GM18858 (cell line): ENCODE results near the gene ITGB3.
"Not testable (repeated sequence)": the region's sequence is repeated elsewhere in the genome, so short reads cannot be mapped to it uniquely, and the experiment has no call there.

ENCODE experiments used
- ATAC-seq: cut with Tn5 transposase; IDR thresholded peaks from one replicate; pipeline ENCODE4 v1.9.1; 2021; ENCODE audit not compliant: unreplicated experiment

ITGB3 gene

DNA sequence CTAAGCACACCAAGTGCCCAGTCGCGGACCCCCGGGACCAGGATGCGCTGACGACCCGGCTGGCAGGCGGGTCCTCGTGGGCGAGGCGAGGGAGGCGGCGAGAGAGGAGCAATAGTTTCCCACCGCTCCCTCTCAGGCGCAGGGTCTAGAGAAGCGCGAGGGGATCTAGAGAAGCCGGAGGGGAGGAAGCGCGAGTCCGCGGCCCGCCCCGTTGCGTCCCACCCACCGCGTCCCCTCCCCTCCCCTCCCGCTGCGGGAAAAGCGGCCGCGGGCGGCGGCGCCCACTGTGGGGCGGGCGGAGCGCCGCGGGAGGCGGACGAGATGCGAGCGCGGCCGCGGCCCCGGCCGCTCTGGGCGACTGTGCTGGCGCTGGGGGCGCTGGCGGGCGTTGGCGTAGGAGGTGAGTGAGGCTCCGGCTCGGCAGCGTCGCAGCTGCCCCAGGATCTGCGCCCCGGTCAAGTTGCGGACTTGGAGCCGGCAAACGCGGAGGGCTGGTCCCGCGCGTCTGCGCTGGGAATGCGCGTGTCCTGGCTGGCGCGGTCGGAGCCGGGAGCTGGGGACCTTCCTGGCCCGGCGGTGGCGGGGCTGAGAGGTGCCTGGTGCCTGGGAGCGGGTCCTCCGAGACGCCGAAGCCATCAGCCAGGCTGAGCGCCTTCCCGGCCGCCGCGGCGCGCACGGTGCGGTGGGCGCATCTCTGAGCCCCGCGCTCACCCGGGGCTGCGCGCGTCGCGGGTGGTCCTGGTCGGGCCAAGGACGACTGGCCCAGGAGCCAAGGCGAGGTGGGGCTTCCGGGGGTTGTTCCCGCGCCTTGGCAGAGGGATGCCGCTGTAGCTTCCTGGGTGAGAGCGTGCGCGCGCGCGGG is at the start of gene ITGB3:
Gene ITGB3 (plus strand): TSS at position 287 of the 862 bp plus-strand sequence. CDS start 35 bp downstream, at position 322.
- no peak for ATAC-seq

DNA sequence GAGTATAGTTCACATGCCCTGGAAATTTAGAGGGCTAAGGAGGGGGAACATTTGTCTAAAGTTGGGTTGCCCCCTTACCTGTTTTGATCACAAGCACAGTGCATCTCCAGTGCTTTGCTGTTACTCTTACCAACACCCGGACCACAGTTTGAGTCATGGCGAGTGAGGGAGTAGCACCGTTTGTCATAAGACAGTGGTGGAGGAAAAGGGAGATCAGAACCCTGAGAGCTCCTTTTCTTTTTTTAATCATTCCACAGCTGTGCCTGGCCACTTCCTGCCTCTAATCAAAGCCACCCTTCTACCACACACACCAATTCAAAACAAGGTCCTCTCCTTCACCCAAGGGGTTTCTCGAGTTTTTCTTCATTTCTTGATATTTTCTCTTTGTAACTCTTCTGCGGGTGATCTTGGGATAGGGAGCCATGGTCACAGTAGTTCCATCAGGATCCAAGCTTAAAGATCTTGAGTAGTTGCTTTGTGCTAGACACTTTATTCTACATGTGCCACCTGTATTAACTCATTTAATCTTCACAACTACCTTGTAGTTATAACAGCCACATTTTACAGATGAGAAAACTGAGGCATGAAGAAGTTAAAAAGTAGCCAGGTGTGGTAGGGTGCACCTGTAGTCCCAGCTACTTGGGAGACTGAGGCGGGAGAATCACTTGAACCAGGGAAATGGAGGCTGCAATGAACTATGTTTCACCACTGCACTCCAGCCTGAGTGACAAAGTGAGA is 49.5 kb upstream of the ITGB3 start:
- no peak for ATAC-seq

DNA sequence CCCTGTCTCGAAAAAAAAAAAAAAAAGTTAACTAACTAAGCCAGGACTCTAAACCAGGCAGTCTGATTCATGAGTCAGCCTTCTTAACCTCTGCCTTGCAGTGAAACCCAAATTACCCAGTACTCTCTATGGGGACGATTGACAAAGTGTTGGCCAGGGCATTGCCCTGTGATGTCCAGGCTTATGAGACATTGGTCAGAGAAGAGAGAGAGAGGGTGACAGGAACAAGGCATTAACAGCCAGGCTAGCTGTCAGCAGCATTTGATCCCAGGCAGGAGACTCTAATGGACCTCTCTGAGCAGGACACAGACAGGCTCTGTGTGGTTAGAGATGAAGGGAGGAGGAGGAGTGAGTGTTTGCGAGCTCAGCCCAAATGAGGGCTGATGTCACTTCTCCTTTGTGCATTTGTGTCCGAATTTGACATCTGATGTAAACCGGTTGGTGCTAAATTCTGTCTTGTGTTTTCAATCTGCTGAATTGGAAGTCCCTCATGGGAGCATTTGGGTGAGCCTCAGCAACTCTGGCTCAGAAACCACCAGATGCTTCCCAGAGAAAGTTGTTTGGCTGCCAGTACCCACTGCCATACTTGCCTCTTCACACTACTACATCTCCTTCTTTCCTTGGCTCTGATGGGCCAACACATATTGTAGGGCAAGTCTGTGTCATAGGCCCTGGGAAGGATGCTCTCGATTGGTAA is 48.8 kb upstream of the ITGB3 start:
- peak; percentile 36 for ATAC-seq

DNA sequence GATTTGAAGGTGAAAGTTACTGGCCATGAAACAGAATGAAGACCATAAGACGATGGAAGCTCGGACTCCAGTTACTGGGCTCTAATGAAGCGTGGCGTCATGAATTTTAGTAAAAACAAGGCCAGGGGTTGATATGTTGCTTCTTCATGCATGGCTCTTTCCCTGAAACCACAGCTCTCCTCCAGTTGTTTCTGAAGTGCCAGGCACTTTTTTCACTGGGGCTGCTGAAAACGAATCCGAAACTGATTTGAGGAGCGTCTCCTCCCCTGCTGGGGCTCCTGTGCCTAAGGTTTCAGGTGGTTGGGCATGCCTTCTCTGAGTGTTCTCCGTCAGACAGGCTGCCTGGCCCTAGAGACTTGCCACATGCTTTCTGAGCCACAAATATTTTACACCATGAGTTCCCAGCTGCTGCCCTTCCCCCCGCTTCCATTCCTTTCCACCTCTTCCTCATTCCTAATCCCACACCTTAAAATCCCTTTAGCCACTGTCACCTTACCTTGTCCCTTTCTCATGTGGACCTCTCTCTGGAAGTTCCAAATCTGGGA is 48.1 kb upstream of the ITGB3 start:
- ATAC-seq = peak; percentile 56

DNA sequence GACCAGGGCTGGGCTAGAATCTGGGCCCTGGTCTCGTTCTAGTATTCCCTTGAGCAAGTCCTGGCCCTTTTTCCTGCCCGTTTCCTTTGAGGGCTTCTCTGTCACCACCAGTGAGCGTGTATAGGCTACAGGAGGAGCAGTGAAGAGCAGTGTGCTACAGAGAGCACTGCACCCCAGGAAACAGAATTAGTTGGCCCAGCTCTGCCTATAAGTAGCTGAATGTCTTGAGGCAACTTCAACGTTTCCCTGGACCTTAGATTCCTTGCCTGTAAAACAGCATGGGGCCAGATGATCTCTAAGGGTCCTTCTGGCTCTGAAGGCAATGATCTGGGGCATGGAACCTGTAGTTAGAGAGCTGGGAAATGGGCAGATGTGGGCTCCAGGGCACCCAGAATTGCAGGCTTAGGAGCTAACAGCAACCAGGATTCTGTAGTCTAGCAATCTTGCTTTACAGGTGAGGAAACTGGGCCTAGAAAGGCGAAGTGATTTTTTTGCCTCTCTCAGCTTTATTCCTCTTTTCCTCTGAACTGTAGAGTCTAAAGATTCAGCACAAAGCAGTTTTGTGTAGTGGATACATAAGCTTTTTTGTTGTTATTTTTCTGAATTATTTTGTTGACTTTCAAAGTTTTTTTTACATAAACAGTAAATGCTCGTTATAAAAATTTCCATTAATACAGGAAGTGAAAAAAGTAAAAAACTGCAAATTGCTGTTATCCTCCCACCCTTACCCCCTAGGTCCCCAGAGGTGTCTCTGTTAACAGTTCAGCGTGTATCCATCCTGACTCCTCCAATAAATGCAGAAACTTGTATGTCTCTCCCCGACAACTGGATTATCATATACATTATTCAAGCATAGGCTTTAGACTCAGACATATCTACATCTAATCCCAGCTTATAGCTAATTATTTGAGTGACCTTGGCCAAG is 46.2 kb upstream of the ITGB3 start:
- no peak for ATAC-seq

- ATAC-seq = no peak
These were observed 44.7 kb upstream of the ITGB3 start, which contains the start of gene MYL4 for GRCh38 chr17:47208744-47209488. TSS of gene MYL4 (plus strand) at chr17:47209348. CDS start at chr17:47209423, 75 bp downstream.

GRCh38 chr17:47209499-47209898 is 44.1 kb upstream of the ITGB3 start:
- ATAC-seq = no peak

DNA sequence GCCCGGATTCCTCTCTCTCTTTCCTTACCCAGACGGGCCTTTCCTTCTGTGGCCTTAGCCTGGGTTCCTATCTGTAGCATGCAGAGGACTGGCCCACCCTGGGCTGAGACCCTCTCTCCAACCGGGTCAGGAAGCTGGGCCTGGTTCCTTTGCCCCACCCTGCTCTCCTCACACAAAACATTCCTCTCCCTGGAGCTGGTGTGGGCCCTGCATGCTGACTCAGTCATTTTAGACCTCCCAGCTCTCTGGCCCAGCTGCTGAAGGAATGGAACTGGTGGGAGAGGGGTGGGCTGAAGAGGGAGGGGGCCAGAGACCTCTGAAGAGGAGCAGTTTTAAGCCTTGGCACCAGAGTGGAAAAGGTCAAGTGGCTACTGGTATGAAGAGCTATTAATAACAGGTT is 43.5 kb upstream of the ITGB3 start:
- ATAC-seq = no peak

DNA sequence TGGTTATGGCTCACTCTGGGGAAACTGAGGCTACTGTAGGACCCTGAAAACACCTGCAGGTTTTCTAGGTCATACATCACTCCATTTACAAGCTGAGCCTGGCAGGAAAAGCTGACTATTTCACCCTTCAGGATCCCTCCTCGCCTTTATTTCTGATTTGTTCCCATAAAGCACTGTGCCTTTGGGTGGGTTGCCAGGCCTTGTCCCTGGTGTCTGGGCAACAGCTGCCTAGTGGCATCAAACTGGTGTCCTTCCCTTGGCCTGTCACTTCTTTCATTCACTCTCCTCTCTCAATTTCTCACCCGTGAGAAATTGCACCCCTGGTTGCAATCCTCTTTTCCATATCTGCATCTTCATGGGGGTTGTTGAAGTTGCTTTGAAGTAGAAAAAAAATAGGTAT is 42.8 kb upstream of the ITGB3 start:
- ATAC-seq = no peak

DNA sequence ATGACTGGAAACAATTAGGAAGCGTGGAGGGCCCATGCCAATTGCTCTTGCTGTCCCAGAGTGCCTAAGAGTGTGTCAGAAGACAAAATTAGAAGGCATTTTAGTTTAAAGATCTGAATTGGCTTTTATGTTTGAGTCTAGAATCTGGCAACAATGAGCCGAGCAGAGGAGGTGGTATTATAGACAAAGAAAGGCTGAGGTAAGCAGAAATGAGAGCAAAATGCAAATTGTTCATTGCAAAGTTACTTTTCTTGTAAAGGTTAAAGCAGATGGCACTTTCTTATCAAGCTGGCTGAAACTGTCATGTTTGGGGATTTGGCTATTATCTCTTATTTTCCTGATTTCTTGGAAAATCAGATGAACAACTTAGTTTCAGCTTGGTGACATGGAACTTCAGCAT is 41.2 kb upstream of the ITGB3 start:
- ATAC-seq = no peak

GRCh38 chr17:47213540-47213939 is 40.1 kb upstream of the ITGB3 start:
- no peak for ATAC-seq

- no peak for ATAC-seq
These were observed 38.7 kb upstream of the ITGB3 start for GRCh38 chr17:47214931-47215330.

GRCh38 chr17:47216821-47217220 is 36.8 kb upstream of the ITGB3 start:
- not testable (repeated sequence) for ATAC-seq

GRCh38 chr17:47217279-47217678 is 36.3 kb upstream of the ITGB3 start:
- ATAC-seq = not testable (repeated sequence)

- ATAC-seq = no peak
These were observed 34.7 kb upstream of the ITGB3 start for GRCh38 chr17:47218896-47219430.

- ATAC-seq = no peak
These were observed 33.8 kb upstream of the ITGB3 start for GRCh38 chr17:47219621-47220475.

DNA sequence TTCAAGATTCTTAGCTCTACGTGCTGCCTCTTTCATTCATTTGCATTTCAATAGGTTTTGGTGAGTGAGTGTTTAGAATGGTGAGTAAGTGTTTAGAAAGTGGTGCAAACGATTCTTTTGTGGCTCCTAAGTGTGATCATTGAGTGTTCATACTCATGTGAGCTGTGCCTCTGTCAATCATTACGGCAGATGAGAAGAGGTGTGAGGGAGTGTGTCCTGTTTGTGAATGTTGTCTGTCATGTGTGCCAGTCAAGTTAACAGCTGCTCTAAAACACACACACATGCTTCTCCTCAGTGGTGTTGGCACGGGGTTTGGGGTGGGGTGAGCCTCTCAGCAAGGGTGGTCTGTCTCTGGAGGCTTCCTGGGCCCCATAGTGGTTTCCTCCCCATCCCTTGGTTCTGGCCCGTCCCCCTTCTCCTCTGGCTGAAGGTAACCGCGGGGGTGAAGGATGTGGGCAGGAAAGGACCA is 33.1 kb upstream of the ITGB3 start:
- ATAC-seq = no peak

GRCh38 chr17:47221154-47221553 is 32.5 kb upstream of the ITGB3 start:
- no peak for ATAC-seq
